ENCODE measurements around the gene CDK4.

The CDK4 gene

GRCh38 chr12:57698414-57698813, 53.7 kb downstream of the CDK4 start:
- Histone ChIP-seq H3K79me2 (ENCODE audit: insufficient read depth, low read length) (0 out of 2 replicates have a peak, but pooled peaks cover 7% of the 10 kb centered on the region), H3K27ac (ENCODE audit: low read depth, low read length, poor library complexity, severe bottlenecking) (no peak overlapping the region), H3K9ac (ENCODE audit: low read length) (no peak overlapping the region), H3K27me3 (ENCODE audit: insufficient read depth, low read length) (no peaks in the 10 kb centered on the region), H3K4me2 (ENCODE audit: low read length) (no peak overlapping the region), H4K20me1 (ENCODE audit: insufficient read depth, low read length) (no peaks in the 10 kb centered on the region), H2AFZ (ENCODE audit: low read length) (no peak overlapping the region), H3K9me3 (ENCODE audit: low read length) (peaks cover 9% of the 10 kb centered on the region; the same call in 1 of the 2 replicates), H3K9me2 (ENCODE audit: low read depth, low read length) (no peaks in the 10 kb centered on the region), H3K4me1 (ENCODE audit: insufficient read depth, low read length, severe bottlenecking) (peaks cover 11% of the 10 kb centered on the region), H3K36me3 (ENCODE audit: insufficient read depth, low read length) (peaks cover 59% of the 10 kb centered on the region), H3F3A (ENCODE audit: insufficient read depth, low read length) (no peaks in the 10 kb centered on the region), H3K4me3 (ENCODE audit: low read depth, low read length, poor library complexity, severe bottlenecking) (no peak overlapping the region)
- TF ChIP-seq EZH2 (IDR thresholded peaks at IDR 0.05; ENCODE audit: borderline replicate concordance, low read length) (no peak), CTCF (IDR thresholded peaks at IDR 0.05; ENCODE audit: low read length) (no peak)
